Activated naive CD4-positive, alpha-beta T cell treated with anti-CD3 and anti-CD28 coated beads, Interleukin-2, amount 50 U/mL, for 24 hours (primary cell): Measurements from ENCODE around the gene SPEG.
A peak's percentile ranks its signal among the peaks of the same experiment; 100 is the strongest.

Source experiments
- H3K27ac Mint-ChIP-seq: one replicate; pipeline ENCODE4 v1.8.0; 2021; ENCODE audit warnings: mild to moderate bottlenecking, mixed read lengths
- H3K27me3 Mint-ChIP-seq: one replicate; pipeline ENCODE4 v1.8.0; 2021; ENCODE audit warnings: mixed read lengths
- H3K36me3 Mint-ChIP-seq: one replicate; pipeline ENCODE4 v1.8.0; 2021; ENCODE audit warnings: mixed read lengths
- H3K4me1 Mint-ChIP-seq: one replicate; pipeline ENCODE4 v1.8.0; 2021; ENCODE audit warnings: mixed read lengths
- H3K4me3 Mint-ChIP-seq: one replicate; pipeline ENCODE4 v1.8.0; 2021; ENCODE audit warnings: mild to moderate bottlenecking, mixed read lengths
- H3K9me3 Mint-ChIP-seq: one replicate; pipeline ENCODE4 v1.8.0; 2021; ENCODE audit warnings: mixed read lengths

Gene SPEG

GRCh38 chr2:219496247-219496824 lies 61.7 kb downstream of the SPEG start:
- H3K4me1 Mint-ChIP-seq, result peaks cover 35% of the 10 kb centered on the region
- no peak overlapping the region for H3K27ac Mint-ChIP-seq
- no peaks in the 10 kb centered on the region for H3K36me3 Mint-ChIP-seq
- peak overlapping the region; percentile 16 for H3K4me3 Mint-ChIP-seq
- peaks cover 21% of the 10 kb centered on the region for H3K27me3 Mint-ChIP-seq
- H3K9me3 Mint-ChIP-seq, result no peaks in the 10 kb centered on the region

GRCh38 chr2:219496825-219497494 lies 62.3 kb downstream of the SPEG start:
- Mint-ChIP-seq H3K36me3 (no peaks in the 10 kb centered on the region), H3K4me3 (peak overlapping the region; percentile 92), H3K27me3 (peaks cover 21% of the 10 kb centered on the region), H3K27ac (no peak overlapping the region), H3K4me1 (peaks cover 35% of the 10 kb centered on the region), H3K9me3 (no peaks in the 10 kb centered on the region)

- Mint-ChIP-seq H3K36me3 (no peaks in the 10 kb centered on the region), H3K27me3 (peaks cover 19% of the 10 kb centered on the region), H3K4me1 (peaks cover 35% of the 10 kb centered on the region), H3K4me3 (peak overlapping the region; percentile 92), H3K27ac (no peak overlapping the region), H3K9me3 (no peaks in the 10 kb centered on the region)
Observed at GRCh38 chr2:219497495-219498279, 63.0 kb downstream of the SPEG start.

GRCh38 chr2:219498280-219499057 lies 63.8 kb downstream of the SPEG start, which contains the start of gene GMPPA:
TSS of gene GMPPA (plus strand) at chr2:219498891. CDS start at chr2:219499976, 1,085 bp downstream.
- H3K36me3 Mint-ChIP-seq, result no peaks in the 10 kb centered on the region
- no peaks in the 10 kb centered on the region for H3K9me3 Mint-ChIP-seq
- H3K4me1 Mint-ChIP-seq, result peaks cover 35% of the 10 kb centered on the region
- H3K27me3 Mint-ChIP-seq, result peaks cover 15% of the 10 kb centered on the region
- H3K27ac Mint-ChIP-seq, result peak within 1 kb of the TSS; percentile 94
- H3K4me3 Mint-ChIP-seq, result peak within 1 kb of the TSS; percentile 92

DNA sequence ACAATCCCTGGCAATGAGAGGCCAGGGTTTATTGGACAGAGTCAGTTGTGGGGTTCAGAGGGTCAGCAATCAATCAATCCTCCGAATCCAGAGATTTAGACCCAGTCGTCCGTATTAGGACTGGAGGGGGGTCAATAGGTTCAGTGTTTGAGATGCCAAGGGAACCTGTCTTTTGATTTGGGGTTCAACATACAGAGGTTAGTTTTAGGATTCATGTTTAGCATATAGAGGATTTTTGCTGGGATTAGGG lies 64.3 kb downstream of the SPEG start:
- Mint-ChIP-seq H3K4me1 (peaks cover 35% of the 10 kb centered on the region), H3K27me3 (peaks cover 13% of the 10 kb centered on the region), H3K27ac (peak overlapping the region; percentile 94), H3K36me3 (no peaks in the 10 kb centered on the region), H3K9me3 (no peaks in the 10 kb centered on the region), H3K4me3 (peak overlapping the region; percentile 92)

DNA sequence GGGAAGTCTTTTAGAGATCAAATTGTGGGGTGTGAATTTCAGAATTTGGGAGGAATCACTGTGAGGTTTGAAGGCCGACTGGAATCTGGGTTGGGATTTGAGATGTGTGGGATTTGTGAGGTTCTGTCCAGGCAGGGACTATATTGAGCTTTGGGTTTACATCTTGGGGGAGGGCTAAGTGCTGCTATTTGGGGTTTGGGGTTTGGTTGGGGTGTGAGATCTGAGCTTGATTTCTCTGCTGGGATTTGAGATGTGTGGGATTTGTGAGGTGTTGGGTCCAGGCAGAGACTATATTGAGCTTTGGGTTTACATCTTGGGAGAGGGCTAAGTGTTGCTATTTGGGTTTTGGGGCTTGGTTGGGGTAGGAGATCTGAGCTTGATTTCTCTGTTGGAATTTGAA lies 64.9 kb downstream of the SPEG start:
- Mint-ChIP-seq H3K4me3 (peak overlapping the region; percentile 92), H3K36me3 (no peaks in the 10 kb centered on the region), H3K4me1 (peaks cover 35% of the 10 kb centered on the region), H3K9me3 (no peaks in the 10 kb centered on the region), H3K27ac (no peak overlapping the region), H3K27me3 (peaks cover 10% of the 10 kb centered on the region)

DNA sequence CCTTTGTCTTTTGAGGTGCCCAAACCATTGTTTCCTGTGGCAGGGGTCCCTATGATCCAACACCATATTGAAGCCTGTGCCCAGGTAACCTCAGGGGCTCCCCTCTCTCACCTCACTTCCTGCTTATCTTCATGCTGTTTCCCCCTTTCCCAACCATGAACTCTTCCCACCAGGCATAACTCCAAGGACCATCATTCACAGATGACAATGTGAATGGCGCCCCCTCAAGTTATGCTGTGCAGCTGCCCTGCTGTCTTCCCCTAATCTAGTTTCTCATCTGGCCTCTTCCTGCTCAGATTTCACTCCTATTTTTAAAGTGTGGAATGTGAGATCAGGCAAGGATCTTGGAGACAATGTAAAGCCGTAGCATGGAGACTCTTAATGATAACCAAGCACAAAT lies 65.5 kb downstream of the SPEG start:
- Mint-ChIP-seq H3K27me3 (peaks cover 9% of the 10 kb centered on the region), H3K4me1 (peaks cover 35% of the 10 kb centered on the region), H3K9me3 (no peaks in the 10 kb centered on the region), H3K4me3 (peak overlapping the region; percentile 92), H3K36me3 (peaks cover 1% of the 10 kb centered on the region), H3K27ac (no peak overlapping the region)

DNA sequence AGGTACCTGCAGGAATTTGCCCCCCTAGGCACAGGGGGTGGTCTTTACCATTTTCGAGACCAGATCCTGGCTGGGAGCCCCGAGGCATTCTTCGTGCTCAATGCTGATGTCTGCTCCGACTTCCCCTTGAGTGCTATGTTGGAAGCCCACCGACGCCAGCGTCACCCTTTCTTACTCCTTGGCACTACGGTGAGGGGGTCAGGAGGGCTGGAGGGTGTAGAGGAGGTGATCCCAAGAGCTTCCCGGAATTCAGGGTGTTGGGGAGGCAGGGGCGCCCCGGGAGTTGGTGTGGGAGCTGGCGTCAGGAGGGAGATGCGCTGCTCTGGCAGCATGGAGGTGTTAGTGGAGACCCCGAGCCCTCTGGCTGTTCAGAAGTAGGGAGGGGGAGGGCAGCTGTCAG lies 67.2 kb downstream of the SPEG start:
- Mint-ChIP-seq H3K4me3 (no peak overlapping the region), H3K36me3 (peaks cover 9% of the 10 kb centered on the region), H3K9me3 (no peaks in the 10 kb centered on the region), H3K4me1 (peaks cover 30% of the 10 kb centered on the region), H3K27me3 (peaks cover 9% of the 10 kb centered on the region), H3K27ac (no peak overlapping the region)

DNA sequence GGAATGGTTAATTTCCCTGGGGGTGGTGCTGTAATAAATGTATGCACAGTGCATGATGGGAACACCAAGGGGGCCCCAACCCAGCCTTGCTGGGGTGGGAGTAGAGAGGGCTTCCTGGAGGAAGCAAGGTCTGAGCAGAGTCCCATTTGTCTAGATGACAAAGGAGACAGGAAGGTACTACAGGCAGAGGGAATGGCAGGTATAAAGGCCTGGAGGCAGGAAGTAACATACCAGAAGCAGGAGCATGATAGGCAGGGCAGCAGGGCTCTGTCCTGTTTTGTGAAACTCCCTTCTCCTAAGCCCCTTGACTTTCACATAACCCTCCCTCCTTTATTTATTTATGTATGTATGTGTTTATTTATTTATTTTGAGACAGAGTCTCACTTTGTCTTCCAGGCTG lies 68.0 kb downstream of the SPEG start:
- Mint-ChIP-seq H3K36me3 (peaks cover 11% of the 10 kb centered on the region), H3K27me3 (peaks cover 5% of the 10 kb centered on the region), H3K4me1 (peaks cover 25% of the 10 kb centered on the region), H3K4me3 (no peak overlapping the region), H3K27ac (no peak overlapping the region), H3K9me3 (no peaks in the 10 kb centered on the region)

GRCh38 chr2:219505585-219505984 lies 70.9 kb downstream of the SPEG start:
- Mint-ChIP-seq H3K36me3 (peaks cover 11% of the 10 kb centered on the region), H3K4me3 (no peak overlapping the region), H3K9me3 (no peaks in the 10 kb centered on the region), H3K27me3 (peaks cover 12% of the 10 kb centered on the region), H3K27ac (no peak overlapping the region), H3K4me1 (peaks cover 11% of the 10 kb centered on the region)

DNA sequence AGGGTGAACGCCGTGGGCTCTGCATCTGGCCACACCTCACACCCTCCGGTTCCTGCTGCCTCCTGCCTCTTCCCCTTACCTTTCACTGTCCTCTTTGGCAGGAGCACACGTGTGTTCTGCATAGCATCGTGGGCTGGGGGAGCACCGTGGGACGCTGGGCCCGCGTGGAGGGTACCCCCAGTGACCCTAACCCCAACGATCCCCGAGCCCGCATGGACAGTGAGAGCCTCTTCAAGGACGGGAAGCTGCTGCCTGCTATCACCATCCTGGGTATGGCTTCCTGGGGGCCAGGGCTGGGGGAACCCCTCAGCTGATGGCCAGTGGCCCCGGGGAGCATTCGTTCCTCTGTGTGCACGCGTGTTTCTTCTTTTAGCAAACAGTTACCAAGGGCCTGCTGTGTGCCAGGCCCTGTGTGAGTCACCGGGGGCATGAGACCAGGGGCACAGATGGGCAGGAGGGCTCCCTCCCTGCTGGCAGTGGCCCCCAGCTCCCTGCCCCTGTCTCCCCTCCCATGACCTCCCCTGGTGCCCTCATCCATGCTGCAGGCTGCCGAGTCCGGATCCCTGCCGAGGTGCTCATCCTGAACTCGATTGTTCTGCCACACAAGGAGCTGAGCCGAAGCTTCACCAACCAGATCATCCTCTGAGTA lies 71.6 kb downstream of the SPEG start:
- H3K27ac Mint-ChIP-seq, result peak overlapping the region; percentile 59

DNA sequence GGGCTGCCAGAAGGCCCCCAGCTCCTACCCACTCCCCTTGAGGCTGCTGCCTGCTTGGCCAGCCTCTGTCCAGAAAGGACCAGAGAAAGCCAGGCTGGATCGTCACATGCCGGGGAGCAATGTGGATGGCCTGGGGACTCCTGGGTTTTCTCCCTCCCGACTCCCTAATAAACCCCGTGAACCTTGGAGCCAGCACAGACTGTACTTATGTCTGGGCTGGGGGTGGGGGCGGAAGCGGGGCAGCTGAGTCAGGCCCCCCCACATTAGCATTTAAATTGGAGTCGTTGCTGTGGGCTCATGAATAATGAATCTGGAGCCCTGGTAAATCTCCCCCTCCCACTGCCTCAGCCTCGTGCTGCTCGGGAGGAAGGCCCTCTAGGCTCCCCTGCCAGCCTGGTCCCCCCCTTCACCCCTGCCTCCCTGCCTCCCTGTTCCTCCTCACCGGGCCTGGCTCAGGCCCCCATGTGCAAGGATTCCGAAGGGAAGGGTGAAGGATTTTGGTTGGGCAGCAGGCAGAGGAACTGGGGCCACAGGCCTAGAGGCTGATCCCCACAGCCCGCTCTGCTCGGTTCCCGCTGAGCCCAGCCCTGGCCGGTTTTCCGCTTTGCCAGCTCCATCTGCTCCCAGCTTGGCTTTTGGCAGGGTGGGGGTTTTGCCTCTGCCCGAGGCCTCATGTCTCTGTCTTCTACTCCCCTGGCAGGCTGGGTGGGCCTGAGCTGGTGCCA lies 72.3 kb downstream of the SPEG start:
- H3K36me3 Mint-ChIP-seq, result peaks cover 11% of the 10 kb centered on the region
- H3K27me3 Mint-ChIP-seq, result peaks cover 16% of the 10 kb centered on the region
- peaks cover 11% of the 10 kb centered on the region for H3K4me1 Mint-ChIP-seq
- no peak overlapping the region for H3K4me3 Mint-ChIP-seq
- no peak overlapping the region for H3K27ac Mint-ChIP-seq
- H3K9me3 Mint-ChIP-seq, result no peaks in the 10 kb centered on the region

More for the DNA sequence above, 71.6 kb downstream of the SPEG start:
- Mint-ChIP-seq H3K4me3 (no peak overlapping the region), H3K9me3 (no peaks in the 10 kb centered on the region), H3K36me3 (peaks cover 11% of the 10 kb centered on the region), H3K27me3 (peaks cover 14% of the 10 kb centered on the region), H3K4me1 (peaks cover 11% of the 10 kb centered on the region)

DNA sequence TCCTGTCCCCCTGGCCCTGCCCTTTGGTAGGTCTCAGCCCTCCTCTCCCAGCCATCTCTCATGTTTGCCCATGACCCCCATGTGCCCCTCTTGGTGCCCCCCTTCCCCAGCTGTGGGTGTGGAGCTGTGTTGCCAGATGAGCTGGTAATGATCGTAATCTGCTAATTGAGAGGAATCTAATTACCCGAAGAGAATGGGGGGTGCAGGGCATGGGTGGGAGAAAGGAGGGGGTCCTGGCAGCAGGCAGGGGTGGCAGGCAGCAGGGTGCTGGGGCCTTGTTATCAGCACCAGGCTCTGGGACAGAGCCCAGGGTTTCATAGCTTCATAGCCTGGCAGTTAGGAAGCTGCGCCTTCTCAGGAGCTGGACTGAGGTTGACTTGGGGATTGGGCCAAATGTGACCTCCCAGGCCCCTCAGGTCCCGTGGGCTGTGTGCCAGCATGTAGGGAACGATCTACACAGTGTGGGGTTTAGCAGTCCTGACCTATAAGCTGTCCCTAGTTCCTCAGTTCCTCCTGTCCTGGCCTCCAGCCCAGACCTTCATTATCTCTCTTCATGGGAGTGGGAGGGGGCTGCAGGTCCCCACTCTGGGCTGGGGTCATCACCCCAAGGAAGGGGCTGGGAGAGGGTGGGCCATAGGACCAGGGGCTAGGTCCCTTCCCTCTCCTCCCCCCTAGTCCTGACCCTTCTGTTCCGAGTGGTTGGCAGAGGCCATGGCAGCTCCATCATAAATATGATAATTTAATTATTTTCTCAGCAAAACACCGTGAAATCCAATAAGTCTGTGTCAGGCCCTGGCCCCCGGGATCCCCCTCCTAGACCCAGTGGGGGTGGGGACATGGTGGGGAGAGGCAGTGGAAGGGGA lies 73.2 kb downstream of the SPEG start:
- Mint-ChIP-seq H3K9me3 (no peaks in the 10 kb centered on the region), H3K4me1 (peaks cover 11% of the 10 kb centered on the region), H3K4me3 (no peak overlapping the region), H3K36me3 (peaks cover 11% of the 10 kb centered on the region), H3K27ac (no peak overlapping the region), H3K27me3 (peaks cover 21% of the 10 kb centered on the region)

GRCh38 chr2:219508444-219508734 lies 73.7 kb downstream of the SPEG start:
- H3K27me3 Mint-ChIP-seq, result peaks cover 26% of the 10 kb centered on the region
- H3K4me1 Mint-ChIP-seq, result peaks cover 13% of the 10 kb centered on the region
- H3K9me3 Mint-ChIP-seq, result no peaks in the 10 kb centered on the region
- peaks cover 11% of the 10 kb centered on the region for H3K36me3 Mint-ChIP-seq
- no peak overlapping the region for H3K4me3 Mint-ChIP-seq
- no peak overlapping the region for H3K27ac Mint-ChIP-seq
